SKM-1 treated with dmso at 0.1 percent for 144 hours (cell line): Measurements from ENCODE around the gene IL4R.
"Not testable (repeated sequence)": the region's sequence is repeated elsewhere in the genome, so short reads cannot be mapped to it uniquely, and the experiment has no call there.

Source experiments
- DNase-seq: peaks from one replicate; lab custom pipeline; 2025; ENCODE audit not compliant: unreplicated experiment; lab: John Stamatoyannopoulos, UW

IL4R gene

GRCh38 chr16:27313422-27314160 lies at the start of gene IL4R:
IL4R (plus strand) TSS chr16:27313974; CDS start chr16:27340204, 26,230 bp downstream.
- no peak for DNase-seq

GRCh38 chr16:27264151-27264550 lies 49.6 kb upstream of the IL4R start:
- DNase-seq: no peak

DNA sequence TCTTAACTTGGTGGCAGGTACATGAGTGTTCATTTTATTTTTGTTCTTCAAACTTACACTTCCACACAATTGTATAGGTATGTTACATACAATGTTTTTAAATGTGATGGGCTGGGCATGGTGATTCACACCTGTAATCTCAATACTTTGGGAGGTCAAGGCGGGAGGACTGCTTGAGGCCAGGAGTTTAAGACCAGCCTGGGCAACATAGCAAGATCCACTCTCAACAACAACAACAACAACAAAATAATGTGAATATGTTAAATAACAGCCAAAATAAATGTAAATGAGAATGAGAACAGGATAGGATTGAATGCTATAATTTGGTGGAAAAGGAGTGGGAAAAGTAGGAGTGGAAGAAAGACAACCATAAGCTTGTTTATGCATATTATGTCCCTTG lies 47.8 kb upstream of the IL4R start:
- no peak for DNase-seq

- DNase-seq: peak; percentile 19
These were observed 46.6 kb upstream of the IL4R start for GRCh38 chr16:27267037-27267677.

DNA sequence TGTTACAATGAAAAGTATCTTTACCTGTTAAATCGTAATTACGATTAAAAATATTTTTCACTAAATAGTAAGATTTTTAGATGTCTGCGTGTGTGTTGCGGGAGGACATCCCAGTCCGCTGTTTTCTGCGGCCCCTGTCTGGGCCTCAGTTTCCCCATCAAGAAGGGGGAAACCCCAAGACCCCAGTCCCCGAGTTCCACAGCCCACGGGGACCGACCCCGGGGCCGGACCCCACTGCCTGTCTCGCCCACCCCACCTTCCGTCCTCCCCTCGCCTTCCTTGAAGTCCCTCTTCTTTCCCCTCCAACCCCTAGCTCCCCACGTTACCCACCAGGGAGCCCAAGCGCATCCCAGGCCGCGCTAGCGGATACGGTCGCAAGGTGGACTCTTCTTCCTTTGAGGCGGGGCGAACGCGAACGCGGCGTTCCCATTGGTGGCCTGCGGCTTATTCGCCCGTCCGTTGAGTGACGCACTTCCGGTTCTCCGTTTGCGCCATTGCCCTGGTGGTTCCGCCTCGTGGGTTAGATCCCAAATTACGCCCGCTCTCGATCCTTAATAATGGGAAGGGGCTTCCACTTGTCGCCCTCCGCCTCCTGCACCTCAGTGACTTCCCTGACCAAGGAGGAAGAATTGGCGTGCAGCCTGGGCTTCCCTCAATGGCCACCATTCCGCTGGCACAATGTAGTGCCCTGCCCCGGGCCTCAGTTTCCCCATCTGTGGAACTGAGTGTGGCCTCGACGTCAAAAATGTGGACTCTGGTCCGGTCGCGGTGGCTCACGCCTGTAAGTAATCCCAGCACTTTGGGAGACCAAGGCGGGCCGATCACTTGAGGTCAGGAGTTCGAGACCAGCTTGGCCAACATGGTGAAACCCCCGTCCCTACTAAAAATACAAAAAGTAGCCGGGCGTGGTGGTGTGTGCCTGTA lies 45.1 kb upstream of the IL4R start, which contains the start of gene NSMCE1:
Gene NSMCE1, minus strand, starts transcription at position 397 of the 924 bp plus-strand sequence. CDS start 11,202 bp downstream, outside the sequence.
- DNase-seq: peak; percentile 90

DNA sequence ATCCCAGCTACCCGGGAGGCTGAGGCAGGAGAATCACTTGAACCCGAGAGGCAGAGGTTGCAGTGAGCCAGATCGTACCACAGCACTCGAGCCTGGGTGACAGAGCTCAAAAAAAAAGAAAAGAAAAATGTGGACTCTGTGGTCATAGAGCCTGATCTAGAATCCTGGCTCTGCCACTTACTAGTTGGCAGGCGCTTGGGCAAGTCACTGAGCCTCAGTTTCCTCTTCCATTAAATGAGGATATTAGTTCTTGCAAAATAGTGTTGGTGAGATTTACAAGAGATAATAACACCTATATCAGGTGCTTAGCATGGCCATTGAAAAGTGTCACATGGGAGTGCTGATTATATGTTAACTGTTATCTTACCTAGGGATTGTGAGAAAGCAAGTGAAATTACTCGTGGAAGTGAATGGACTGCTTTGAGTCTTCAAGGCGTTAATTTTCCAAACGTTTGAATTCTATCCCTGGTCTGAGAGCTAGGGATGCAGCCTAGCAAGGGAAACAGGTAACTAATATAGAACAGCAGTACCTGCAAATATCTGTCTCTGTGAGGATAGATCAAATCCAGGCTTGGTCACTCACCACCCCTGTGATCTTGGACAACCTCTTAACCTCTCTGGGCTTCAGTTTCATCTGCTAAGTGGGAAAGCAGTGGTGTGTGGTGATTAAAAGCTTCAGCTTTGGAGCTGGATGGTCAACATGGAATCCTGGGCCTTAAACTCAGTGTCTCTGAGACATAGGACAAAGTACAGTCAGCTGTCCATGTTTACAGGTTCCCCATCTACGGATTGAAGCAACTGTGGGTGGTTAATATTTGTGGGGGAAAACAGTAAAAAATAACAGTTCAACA lies 44.2 kb upstream of the IL4R start:
- no peak for DNase-seq

GRCh38 chr16:27270349-27270748 lies 43.4 kb upstream of the IL4R start:
- DNase-seq: no peak

- DNase-seq: no peak
These were observed 41.7 kb upstream of the IL4R start for GRCh38 chr16:27272076-27272475.

GRCh38 chr16:27272697-27273096 lies 41.1 kb upstream of the IL4R start:
- DNase-seq: not testable (repeated sequence)

DNA sequence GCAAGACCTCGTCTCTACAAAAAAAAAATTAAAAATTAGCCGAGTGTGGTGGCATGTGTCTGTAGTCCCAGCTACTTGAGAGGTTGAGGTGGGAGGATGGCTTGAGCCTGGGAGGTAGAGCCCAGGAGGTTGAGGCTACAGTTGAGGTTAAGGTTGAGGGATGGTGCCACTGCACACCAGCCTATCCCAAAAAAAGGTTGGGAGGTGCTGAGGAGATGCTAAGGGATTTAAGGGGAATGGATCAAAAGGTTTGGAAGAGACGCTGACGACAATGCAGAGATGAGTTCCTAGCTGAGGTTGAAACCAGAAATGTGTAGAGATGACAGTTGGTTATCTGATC lies 40.5 kb upstream of the IL4R start:
- DNase-seq: no peak

DNA sequence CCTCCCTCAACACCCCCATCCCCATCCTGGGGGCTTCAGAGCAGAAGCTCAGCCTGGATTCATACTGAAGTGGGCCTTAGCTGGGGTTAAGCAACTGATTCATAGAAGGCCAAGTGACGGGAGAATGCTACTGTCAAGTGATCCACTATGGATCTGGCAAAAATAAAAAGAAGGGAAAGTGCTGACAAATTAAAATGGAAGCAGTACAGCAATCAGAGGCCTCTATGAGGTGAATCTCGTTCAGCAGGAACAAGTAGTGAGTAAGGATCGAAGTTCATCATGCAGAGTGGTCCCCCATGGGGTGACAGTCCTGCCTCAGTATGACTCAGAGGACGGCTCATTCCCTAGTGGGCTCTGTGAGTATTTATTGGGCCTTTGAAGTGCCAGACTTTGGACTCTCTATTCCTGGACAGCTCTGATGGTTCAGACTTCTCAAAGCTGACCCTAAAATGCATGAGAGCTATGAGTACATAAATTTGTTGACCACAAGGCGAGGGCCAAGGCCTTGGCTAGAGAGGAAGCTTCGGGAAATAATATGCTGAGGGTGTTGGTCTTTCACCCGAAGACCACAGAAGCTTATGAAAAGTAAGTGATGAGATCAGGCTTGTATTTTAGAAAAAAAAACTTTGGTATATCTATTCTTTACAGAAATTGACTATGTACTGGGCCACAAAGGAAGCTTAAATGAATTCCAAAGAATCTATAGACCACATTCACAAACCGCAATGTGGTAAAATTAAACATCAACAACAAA lies 39.9 kb upstream of the IL4R start:
- DNase-seq: no peak

GRCh38 chr16:27274424-27274874 lies 39.3 kb upstream of the IL4R start:
- not testable (repeated sequence) for DNase-seq

- DNase-seq: no peak
These were observed 38.4 kb upstream of the IL4R start for GRCh38 chr16:27275394-27275793.

GRCh38 chr16:27281243-27281642 lies 32.5 kb upstream of the IL4R start:
- no peak for DNase-seq

DNA sequence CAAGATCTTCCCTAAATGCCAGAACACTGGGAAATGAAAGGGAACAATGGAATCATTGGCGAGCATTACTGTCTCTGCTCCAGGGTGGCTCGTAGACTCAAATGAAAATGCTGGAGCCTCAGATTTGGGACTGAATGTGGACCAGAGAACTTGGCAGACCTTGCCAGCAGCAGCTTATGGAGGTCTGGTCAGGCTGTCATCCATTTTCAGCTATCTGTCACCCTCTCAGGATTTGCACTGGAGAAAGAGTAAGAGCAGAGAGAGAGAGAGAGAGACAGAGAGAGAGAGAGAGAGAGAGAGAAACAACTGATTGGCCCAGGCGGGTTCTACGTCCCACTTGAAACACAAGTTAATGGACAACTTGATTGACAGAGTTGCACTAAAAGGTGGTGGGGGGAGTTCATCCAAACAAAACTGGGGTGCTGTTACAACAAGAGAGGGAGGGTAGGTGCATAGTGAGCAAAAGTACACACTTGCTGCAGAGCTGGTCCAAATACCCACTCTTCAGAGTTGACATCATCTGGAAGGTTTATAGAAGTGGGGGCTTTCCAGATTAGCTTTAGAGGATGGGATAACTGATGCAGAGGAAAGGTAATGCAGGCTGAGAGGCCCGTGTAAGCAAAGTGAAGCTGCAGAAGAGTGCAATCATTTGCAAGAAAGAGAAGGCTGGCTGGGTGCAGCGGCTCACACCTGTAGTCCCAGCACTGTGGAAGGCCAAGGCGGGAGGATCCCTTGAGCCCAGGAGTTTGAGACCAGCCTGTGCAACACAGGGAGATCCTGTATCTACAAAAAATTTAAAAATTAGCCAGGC lies 28.7 kb upstream of the IL4R start:
- no peak for DNase-seq

GRCh38 chr16:27285676-27286196 lies 28.0 kb upstream of the IL4R start:
- DNase-seq: no peak

DNA sequence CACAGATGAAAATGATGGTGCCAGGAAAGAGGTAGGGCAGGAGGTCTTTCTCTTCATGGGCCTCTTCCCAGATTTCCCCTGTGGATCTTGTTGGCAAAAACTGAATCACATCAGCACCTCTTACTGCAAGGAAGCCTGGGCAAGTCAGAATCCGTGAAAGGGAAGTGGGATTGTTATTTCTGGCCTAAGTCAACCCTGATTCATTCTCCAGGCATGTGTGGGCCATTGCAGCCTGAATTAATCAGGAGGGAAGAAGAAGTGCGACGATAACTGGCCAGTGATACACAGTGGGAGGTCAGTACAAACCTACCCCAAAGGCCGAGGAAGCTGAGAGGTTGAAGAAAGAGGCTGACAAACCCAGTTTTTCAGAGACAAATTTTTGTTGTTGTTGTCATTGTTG lies 27.3 kb upstream of the IL4R start:
- DNase-seq: peak; percentile 29

DNA sequence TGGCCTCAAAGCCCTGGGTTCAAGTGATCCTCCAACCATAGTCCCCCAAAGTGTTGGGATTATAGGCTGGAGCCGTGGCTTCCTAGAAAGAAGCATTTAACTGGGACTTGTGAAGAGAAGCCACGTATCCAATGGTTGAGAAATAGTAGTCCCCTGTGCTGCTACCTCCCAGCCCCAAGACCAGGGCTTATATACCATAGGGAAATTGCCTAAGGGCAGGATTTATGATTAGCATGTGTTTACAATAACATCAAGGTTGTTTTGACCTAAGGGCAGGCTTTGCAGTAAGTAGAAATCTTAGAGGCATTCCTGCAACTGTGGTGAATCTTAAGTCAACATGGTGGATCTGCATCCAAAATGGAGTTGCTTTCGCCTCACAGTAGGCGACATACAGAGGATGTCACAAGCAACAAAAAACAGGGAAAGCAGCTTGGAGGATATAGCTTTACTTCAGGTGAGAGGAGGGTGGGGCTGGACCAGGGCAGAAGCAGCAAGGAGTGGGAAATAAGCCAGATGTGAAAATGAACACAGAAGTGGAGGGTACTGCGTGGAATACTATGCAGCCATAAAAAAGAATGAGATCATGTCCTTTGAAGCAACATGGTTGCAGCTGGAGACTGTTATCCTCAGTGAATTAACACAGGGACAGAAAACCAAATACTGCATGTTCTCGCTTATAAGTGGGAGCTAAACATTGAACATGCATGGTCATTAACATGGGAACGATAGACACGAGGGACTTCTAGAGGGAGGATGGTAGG lies 26.5 kb upstream of the IL4R start:
- DNase-seq: no peak
